Stimulated activated CD4-positive, alpha-beta T cell treated with anti-CD3 and anti-CD28 coated beads, Interleukin-15, amount 100 ng/mL, for 1 hour (primary cell): Measurements from ENCODE around the gene ZSWIM5.
"Not testable (repeated sequence)": the region's sequence is repeated elsewhere in the genome, so short reads cannot be mapped to it uniquely, and the experiment has no call there.

Source experiments
- DNase-seq, 2 donors: peaks; one replicate each; pipeline ENCODE4 v3.0.0-alpha.2; 2020; ENCODE audit warnings: low read depth in 1 of 2, low spot score in 1 of 2

Gene ZSWIM5

DNA sequence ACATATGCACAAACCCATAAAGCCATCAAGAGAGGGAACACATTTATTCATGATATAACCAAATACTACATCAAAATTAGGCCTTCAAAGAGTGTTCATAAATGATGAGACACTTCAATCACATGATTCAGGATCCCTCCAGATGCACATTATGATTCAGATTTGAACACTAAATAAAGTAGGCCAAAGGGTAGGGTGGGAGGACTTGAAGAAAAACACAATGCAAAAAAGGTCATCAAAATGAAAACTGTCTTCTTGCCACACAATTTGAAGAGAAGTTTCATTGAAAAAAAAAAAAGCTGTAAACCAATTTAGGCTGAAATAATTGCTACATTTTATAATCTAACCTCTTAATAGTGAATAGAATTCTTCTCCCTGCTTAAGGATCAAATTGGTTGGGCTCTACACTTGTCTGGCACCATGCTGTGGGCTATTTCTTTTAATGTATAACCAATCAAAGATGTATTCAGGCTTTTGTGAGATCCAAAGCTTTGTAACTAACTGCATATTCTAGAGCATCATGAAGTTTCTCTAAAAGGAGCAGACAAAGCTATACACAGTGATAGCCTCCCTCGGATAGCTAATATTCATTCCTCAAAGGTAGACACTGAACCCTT, 58.1 kb downstream of the ZSWIM5 start:
- DNase-seq, result no peak

GRCh38 chr1:45146833-45147232, 59.6 kb downstream of the ZSWIM5 start:
- DNase-seq, result no peak

GRCh38 chr1:45141247-45142003, 65.0 kb downstream of the ZSWIM5 start:
- no peak for DNase-seq

- no peak for DNase-seq
These were observed 69.4 kb downstream of the ZSWIM5 start for GRCh38 chr1:45136984-45137383.

GRCh38 chr1:45135316-45135715, 71.1 kb downstream of the ZSWIM5 start:
- DNase-seq, result no peak

GRCh38 chr1:45134461-45134873, 71.9 kb downstream of the ZSWIM5 start:
- no peak for DNase-seq

DNA sequence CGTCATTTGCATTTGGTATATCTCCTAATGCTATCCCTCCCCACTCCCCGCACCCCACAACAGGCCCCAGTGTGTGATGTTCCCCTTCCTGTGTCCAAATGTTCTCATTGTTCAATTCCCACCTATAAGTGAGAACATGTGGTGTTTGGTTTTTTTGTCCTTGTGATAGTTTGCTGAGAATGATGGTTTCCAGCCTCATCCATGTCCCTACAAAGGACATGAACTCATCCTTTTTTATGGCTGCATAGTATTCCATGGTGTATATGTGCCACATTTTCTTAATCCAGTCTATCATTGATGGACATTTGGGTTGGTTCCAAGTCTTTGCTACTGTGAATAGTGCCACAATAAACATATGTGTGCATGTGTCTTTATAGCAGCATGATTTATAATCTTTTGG, 73.7 kb downstream of the ZSWIM5 start:
- DNase-seq, result not testable (repeated sequence)

- no peak for DNase-seq
These were observed 83.0 kb downstream of the ZSWIM5 start for GRCh38 chr1:45123358-45123757.

- no peak for DNase-seq
These were observed 83.7 kb downstream of the ZSWIM5 start for GRCh38 chr1:45122724-45123123.

GRCh38 chr1:45117766-45118165, 88.6 kb downstream of the ZSWIM5 start:
- no peak for DNase-seq

DNA sequence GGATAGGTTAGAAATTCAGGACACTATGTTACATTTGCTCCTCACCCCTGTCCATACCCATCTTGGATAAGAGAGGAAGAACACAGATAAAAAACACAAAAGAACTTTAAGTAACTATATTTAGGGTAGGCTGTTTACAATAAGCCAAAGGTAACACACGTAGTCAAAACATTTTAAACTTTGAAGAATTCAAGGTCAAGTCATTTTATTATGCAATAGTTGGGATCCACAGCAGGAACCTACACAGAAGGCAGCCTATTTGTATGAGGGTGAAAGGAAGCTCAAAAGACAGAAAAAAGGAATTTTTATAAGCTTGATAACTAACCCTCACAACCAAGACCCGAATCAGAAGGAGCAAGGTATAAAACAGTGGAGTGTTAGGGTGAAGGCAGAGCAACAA, 89.6 kb downstream of the ZSWIM5 start:
- DNase-seq, result no peak

DNA sequence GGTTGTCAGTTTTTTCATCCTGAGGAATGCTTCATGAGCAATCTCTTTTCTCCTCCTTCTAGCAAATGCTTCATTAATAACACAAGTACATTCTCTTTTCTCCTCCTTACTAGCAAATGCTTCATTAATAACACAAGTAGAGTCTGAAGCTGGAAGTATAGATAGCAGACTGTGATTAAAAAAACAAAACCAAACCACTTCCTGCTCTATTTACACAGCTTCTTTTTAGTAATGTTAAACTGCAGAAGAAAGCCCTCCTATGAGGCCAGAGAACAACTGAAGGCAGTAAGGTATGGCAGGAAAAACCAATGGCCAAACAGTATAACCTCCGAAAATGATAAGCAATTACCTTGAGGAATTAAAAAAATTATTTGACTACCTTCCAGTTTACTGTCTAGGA, 90.1 kb downstream of the ZSWIM5 start:
- DNase-seq, result no peak

- not testable (repeated sequence) for DNase-seq
These were observed 91.2 kb downstream of the ZSWIM5 start for GRCh38 chr1:45115198-45115597.

DNA sequence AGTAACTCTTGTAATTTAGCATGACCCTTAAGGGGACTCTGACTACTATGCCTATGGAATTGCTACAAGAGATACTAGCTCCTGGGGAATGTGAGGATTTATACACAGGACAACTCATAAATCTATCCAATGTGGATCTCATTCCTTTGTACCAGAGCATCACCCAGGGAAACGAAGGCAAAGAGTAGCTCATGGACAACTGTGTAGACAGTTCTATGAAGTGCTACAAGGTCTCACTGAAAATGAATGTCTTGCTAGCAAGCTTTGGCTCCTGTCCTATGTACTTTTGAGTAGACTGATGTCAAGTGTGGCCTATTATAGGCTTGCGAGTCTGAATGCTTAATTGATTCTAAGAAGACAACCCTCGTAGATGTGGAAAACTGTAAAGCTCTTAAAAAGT, 93.7 kb downstream of the ZSWIM5 start:
- no peak for DNase-seq

- DNase-seq, result no peak
These were observed 95.2 kb downstream of the ZSWIM5 start for GRCh38 chr1:45111239-45111638.

DNA sequence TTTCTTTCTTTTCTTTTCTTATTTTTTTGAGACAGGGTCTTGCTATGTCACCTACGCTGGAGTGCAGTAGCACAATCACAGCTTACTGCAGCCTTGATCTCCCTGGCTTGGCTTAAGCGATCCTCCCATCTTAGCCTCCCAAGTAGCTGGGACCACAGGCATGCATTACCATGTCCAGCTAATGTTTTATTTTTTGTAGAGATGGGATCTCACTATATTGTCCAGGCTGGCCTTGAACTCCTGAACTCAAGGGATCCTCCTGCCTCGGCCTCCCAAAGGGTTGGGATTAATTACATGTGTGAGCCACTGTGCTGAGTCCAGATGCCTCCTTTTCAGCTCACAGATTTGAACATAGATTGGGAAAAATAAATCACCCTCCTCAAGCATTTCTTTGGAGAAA, 98.6 kb downstream of the ZSWIM5 start:
- no peak for DNase-seq

- DNase-seq, result not testable (repeated sequence)
These were observed 99.5 kb downstream of the ZSWIM5 start for GRCh38 chr1:45106864-45107263.

DNA sequence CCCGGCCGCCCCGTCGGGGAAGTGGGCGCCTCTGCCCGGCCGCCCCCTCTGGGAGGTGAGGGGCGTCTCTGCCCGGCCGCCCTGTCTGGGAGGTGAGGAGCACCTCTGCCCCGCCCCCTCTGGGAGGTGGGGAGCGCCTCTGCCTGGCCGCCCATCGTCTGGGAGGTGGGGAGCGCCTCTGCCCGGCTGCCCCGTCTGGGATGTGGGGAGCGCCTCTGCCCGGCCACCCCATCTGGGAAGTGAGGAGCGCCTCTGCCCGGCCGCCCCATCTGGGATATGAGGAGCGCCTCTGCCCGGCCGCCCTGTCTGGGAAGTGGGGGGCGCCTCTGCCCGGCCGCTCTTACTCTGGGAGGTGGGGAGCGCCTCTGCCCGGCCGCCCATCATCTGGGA, 100.3 kb downstream of the ZSWIM5 start:
- not testable (repeated sequence) for DNase-seq

DNA sequence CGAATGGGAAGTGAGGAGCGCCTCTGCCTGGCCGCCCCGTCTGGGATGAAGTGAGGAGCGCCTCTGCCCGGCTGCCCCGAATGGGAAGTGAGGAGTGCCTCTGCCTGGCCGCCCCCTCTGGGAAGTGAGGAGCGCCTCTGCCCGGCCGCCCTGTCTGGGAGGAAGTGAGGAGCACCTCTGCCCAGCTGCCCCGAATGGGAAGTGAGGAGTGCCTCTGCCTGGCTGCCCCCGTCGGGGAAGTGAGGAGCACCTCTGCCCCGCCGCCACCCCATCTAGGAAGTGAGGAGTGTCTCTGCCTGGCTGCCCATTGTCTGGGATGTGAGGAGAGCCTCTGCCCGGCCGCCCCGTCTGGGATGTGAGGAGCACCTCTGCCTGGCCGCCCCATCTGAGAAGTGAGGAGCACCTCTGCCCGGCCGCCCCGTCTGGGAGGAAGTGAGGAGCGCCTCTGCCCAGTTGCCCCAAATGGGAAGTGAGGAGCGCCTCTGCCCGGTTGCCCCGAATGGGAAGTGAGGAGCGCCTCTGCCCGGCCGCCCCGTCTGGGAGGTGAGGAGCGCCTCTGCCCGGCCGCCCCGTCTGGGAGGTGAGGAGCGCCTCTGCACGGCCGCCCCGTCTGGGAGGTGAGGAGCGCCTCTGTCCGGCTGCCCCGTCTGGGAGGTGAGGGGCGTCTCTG, 100.8 kb downstream of the ZSWIM5 start:
- DNase-seq, result not testable (repeated sequence)

DNA sequence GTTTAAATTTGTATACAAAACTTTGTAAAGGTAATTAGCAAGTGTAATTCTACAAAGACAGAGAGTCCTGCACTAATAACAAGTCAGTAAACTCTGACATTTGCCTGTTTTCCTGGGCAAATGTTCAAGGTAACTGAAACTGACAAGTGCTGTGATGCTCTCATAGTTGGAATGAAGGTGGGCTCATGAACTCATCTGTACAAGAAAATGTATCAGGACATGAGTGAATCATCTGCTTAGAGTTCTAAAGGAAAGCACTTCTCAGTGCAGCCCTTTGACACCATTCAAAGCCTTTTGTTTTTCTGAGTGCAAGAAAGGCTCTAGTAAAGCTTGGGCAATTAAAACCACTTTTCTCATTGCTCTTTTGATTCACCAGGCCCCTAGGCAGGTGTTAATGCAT, 102.9 kb downstream of the ZSWIM5 start:
- no peak for DNase-seq

DNA sequence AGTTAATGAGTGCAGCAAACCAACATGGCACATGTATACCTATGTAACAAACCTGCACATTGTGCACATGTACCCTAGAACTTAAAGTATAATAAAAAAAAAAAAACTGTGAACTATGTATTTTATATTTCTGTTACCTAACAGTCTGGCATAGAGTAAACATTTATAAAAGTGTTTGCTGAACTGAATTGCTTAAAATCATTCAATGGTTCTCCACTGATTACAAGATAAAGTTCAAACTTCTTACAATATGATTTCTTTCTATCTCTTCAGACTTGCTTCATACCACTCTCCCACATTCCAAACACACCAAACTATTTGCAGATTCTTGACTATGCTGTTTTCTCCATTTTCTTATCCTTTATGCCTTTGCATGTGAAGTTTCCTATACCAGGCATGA, 104.5 kb downstream of the ZSWIM5 start:
- DNase-seq, result no peak

GRCh38 chr1:45101528-45101927, 104.9 kb downstream of the ZSWIM5 start:
- DNase-seq, result not testable (repeated sequence)
